HepG2 (cell line): ENCODE data around the gene PDIA6. TPM values are rescaled to one million over a fixed set of nuclear protein-coding genes. Genes with fewer than 3 reads are reported as not detected.

ENCODE experiments used
- CEBPB ChIP-seq: IDR thresholded peaks from 2 replicates; pipeline ENCODE4 v1.6.1; 2011; ENCODE audit warnings: low read depth, low read length, improper control_type of control experiment, borderline replicate concordance
- CEBPG ChIP-seq: IDR thresholded peaks from 2 replicates; pipeline ENCODE4 v1.6.1; 2016
- ESRRA ChIP-seq: sonication (generic); formaldehyde crosslinking; IDR thresholded peaks from 2 replicates; pipeline ENCODE4 v1.5.1; 2020; ENCODE audit warnings: mild to moderate bottlenecking, low read depth, missing genetic modification reagents
- FOXA3 ChIP-seq: IDR thresholded peaks from 2 replicates; pipeline ENCODE4 v1.6.1; 2016; ENCODE audit warnings: missing genetic modification reagents, missing compliant biosample characterization
- MED8 ChIP-seq: sonication (generic); formaldehyde crosslinking; IDR thresholded peaks from 2 replicates; pipeline ENCODE4 v1.8.1; 2023; ENCODE audit warnings: mild to moderate bottlenecking, missing genetic modification reagents; ENCODE audit not compliant: insufficient replicate concordance
- RBFOX2 ChIP-seq: fragments of 200-400 bp; formaldehyde crosslinking; IDR thresholded peaks from 2 replicates; pipeline ENCODE4 v1.6.1; 2017; ENCODE audit warnings: low read depth, mild to moderate bottlenecking, low read length
- SMARCE1 ChIP-seq: fragments of 450-650 bp; IDR thresholded peaks from 2 replicates; pipeline ENCODE4 v1.6.1; 2017; ENCODE audit warnings: borderline replicate concordance
- SOX5 ChIP-seq: IDR thresholded peaks from 2 replicates; pipeline ENCODE4 v1.6.1; 2016; ENCODE audit warnings: borderline replicate concordance
- SOX6 ChIP-seq, 2 experiments: fragments of 450-650 bp in 1 of 2; sonication (generic) in 1 of 2; formaldehyde crosslinking in 1 of 2; IDR thresholded peaks; 2 replicates each; pipeline versions ENCODE4 v1.4.0 to v1.6.1; 2017 to 2020; ENCODE audit warnings: antibody characterized with exemption in 1 of 2, mild to moderate bottlenecking in 1 of 2, missing genetic modification reagents in 1 of 2
- YY1 ChIP-seq: IDR thresholded peaks from 2 replicates; pipeline ENCODE4 v1.6.1; 2011; ENCODE audit warnings: low read length, low read depth, moderate library complexity, mild to moderate bottlenecking; ENCODE audit not compliant: insufficient read depth, insufficient replicate concordance
- ZNF614 ChIP-seq: IDR thresholded peaks from 2 replicates; pipeline ENCODE4 v1.6.1; 2018; ENCODE audit warnings: missing biosample characterization, missing genetic modification reagents, inconsistent platforms, borderline replicate concordance
- polyA plus RNA-seq, 8 experiments: library from polyadenylated mRNA; depleted of rRNA in 3 of 8; stranded (reverse) in 7 of 8; unstranded in 1 of 8; fragments of >200 nt; fragmentation: Illumina TruSeq in 4 of 8; extraction: Trizol in 4 of 8; gene quantifications; 2 replicates each; pipeline versions ENCODE4 v1.2.1 to v1.2.3, GENCODE V29; 2011 to 2016; ENCODE audit warnings: low read depth in 4 of 8, missing spikeins in 1 of 8, mixed read lengths in 1 of 8; ENCODE audit not compliant: insufficient read depth in 1 of 8
- total RNA-seq, 5 experiments: library from RNA; depleted of rRNA; stranded (reverse); fragments of >200 nt; fragmentation: Illumina TruSeq; extraction: Trizol; gene quantifications; 2 replicates each; pipeline ENCODE4 v1.2.3, GENCODE V29; 2016; ENCODE audit warnings: low read depth in 1 of 5
- TF ChIP-seq, protein P1 (sequence below): IDR thresholded peaks from 2 replicates; pipeline ENCODE4 v1.4.0; 2020; ENCODE audit warnings: mild to moderate bottlenecking, missing genetic modification reagents
- TF ChIP-seq, protein P2 (sequence below): sonication (generic); formaldehyde crosslinking; IDR thresholded peaks from 2 replicates; pipeline ENCODE4 v1.4.0; 2020; ENCODE audit warnings: missing genetic modification reagents
- TF ChIP-seq, protein P3 (sequence below): IDR thresholded peaks from 2 replicates; pipeline ENCODE4 v1.6.1; 2016; ENCODE audit warnings: missing compliant biosample characterization, missing genetic modification reagents, borderline replicate concordance
- TF ChIP-seq, protein P4 (sequence below), 2 experiments: fragments of 450-650 bp in 1 of 2; sonication (generic) in 1 of 2; formaldehyde crosslinking; IDR thresholded peaks; 2 replicates each; pipeline versions ENCODE4 v1.5.0 to v1.8.0; 2020 to 2022; ENCODE audit warnings: mild to moderate bottlenecking in 1 of 2, missing genetic modification reagents in 1 of 2
- TF ChIP-seq, protein P5 (sequence below): sonication (generic); formaldehyde crosslinking; IDR thresholded peaks from 2 replicates; pipeline ENCODE4 v1.4.0; 2020; ENCODE audit warnings: missing genetic modification reagents

PDIA6 gene
- total and polyA plus RNA-seq, 2 of the 13 experiments (the other 11 are each of a cell fraction or from before 2014, with no cell fraction given) = 586 to 642 TPM

DNA sequence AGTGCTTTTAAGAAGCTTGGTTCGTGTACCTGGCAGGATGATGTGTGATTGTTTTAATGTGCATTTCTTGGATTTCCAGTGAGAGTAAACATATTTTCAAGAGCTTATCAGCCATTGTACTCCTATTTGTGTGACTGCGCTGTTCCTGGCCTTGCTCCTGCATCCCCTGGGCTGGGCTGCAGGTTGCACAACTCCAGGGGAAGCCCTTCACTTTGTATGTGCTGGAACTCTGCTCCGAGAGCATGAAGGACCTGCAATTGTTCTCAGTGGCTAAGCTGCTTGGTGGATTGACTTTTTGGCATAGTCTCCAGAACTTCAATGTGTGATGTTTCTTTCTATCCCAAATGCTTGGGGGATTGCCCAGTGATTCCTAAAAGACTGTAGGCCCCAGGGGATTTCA lies 72.4 kb downstream of the PDIA6 start (continued):
- TF ChIP-seq, protein P1, sequence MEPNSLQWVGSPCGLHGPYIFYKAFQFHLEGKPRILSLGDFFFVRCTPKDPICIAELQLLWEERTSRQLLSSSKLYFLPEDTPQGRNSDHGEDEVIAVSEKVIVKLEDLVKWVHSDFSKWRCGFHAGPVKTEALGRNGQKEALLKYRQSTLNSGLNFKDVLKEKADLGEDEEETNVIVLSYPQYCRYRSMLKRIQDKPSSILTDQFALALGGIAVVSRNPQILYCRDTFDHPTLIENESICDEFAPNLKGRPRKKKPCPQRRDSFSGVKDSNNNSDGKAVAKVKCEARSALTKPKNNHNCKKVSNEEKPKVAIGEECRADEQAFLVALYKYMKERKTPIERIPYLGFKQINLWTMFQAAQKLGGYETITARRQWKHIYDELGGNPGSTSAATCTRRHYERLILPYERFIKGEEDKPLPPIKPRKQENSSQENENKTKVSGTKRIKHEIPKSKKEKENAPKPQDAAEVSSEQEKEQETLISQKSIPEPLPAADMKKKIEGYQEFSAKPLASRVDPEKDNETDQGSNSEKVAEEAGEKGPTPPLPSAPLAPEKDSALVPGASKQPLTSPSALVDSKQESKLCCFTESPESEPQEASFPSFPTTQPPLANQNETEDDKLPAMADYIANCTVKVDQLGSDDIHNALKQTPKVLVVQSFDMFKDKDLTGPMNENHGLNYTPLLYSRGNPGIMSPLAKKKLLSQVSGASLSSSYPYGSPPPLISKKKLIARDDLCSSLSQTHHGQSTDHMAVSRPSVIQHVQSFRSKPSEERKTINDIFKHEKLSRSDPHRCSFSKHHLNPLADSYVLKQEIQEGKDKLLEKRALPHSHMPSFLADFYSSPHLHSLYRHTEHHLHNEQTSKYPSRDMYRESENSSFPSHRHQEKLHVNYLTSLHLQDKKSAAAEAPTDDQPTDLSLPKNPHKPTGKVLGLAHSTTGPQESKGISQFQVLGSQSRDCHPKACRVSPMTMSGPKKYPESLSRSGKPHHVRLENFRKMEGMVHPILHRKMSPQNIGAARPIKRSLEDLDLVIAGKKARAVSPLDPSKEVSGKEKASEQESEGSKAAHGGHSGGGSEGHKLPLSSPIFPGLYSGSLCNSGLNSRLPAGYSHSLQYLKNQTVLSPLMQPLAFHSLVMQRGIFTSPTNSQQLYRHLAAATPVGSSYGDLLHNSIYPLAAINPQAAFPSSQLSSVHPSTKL = 0 out of 2 replicates have a peak, but pooled peaks have one; percentile 16
- TF ChIP-seq SOX6 (IDR thresholded peaks at IDR 0.05) (no peak), SOX6 (CRISPR knock-in tag; IDR thresholded peaks at IDR 0.05) (peak; percentile 42; the same call in 1 of the 2 replicates), SMARCE1 (no peak), SOX5 (CRISPR knock-in tag) (peak; percentile 42), CEBPB (peak; percentile 98), FOXA3 (CRISPR knock-in tag) (no peak), RBFOX2 (no peak), YY1 (no peak), ESRRA (CRISPR knock-in tag) (no peak), MED8 (CRISPR knock-in tag) (no peak), ZNF614 (CRISPR knock-in tag) (peak; percentile 63; the same call in 1 of the 2 replicates), CEBPG (peak; percentile 92)
- TF ChIP-seq, protein P2, sequence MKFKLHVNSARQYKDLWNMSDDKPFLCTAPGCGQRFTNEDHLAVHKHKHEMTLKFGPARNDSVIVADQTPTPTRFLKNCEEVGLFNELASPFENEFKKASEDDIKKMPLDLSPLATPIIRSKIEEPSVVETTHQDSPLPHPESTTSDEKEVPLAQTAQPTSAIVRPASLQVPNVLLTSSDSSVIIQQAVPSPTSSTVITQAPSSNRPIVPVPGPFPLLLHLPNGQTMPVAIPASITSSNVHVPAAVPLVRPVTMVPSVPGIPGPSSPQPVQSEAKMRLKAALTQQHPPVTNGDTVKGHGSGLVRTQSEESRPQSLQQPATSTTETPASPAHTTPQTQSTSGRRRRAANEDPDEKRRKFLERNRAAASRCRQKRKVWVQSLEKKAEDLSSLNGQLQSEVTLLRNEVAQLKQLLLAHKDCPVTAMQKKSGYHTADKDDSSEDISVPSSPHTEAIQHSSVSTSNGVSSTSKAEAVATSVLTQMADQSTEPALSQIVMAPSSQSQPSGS (CRISPR knock-in tag) = no peak
- TF ChIP-seq, protein P3, sequence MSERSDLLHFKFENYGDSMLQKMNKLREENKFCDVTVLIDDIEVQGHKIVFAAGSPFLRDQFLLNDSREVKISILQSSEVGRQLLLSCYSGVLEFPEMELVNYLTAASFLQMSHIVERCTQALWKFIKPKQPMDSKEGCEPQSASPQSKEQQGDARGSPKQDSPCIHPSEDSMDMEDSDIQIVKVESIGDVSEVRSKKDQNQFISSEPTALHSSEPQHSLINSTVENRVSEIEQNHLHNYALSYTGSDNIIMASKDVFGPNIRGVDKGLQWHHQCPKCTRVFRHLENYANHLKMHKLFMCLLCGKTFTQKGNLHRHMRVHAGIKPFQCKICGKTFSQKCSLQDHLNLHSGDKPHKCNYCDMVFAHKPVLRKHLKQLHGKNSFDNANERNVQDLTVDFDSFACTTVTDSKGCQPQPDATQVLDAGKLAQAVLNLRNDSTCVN (CRISPR knock-in tag) = no peak
- TF ChIP-seq, protein P4, sequence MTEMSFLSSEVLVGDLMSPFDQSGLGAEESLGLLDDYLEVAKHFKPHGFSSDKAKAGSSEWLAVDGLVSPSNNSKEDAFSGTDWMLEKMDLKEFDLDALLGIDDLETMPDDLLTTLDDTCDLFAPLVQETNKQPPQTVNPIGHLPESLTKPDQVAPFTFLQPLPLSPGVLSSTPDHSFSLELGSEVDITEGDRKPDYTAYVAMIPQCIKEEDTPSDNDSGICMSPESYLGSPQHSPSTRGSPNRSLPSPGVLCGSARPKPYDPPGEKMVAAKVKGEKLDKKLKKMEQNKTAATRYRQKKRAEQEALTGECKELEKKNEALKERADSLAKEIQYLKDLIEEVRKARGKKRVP (CRISPR knock-in tag; IDR thresholded peaks at IDR 0.05) = no peak
- TF ChIP-seq, protein P5, sequence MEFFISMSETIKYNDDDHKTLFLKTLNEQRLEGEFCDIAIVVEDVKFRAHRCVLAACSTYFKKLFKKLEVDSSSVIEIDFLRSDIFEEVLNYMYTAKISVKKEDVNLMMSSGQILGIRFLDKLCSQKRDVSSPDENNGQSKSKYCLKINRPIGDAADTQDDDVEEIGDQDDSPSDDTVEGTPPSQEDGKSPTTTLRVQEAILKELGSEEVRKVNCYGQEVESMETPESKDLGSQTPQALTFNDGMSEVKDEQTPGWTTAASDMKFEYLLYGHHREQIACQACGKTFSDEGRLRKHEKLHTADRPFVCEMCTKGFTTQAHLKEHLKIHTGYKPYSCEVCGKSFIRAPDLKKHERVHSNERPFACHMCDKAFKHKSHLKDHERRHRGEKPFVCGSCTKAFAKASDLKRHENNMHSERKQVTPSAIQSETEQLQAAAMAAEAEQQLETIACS (CRISPR knock-in tag) = no peak
